ENCODE data around the gene RAB6D.
"Not testable (repeated sequence)": the region's sequence is repeated elsewhere in the genome, so short reads cannot be mapped to it uniquely, and the experiment has no call there.

The RAB6D gene

DNA sequence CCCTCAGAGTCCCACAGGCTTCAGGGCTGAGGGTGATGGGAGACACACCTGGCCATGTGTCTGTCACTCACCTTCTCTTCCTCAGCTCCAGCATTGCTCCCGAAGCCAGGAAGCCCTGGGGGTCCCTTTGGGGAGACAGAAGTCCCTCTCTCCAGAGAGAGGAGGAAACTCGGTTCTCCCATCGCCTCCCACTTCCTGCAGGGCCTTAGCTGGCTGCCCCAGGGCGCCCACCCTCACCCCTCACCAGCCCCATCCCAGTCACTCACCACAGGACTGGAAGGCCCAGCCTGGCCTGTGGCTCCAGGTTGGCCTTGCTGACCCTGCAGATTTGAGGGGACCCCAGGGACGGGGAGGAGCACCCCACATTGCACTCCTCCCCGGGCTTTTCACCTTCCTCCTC lies 2.7 kb upstream of the RAB6D start:
- no peak for ATAC-seq
- TF ChIP-seq ISL1 (CRISPR knock-in tag; IDR thresholded peaks at IDR 0.05) = no peak
- TF ChIP-seq, protein P1, sequence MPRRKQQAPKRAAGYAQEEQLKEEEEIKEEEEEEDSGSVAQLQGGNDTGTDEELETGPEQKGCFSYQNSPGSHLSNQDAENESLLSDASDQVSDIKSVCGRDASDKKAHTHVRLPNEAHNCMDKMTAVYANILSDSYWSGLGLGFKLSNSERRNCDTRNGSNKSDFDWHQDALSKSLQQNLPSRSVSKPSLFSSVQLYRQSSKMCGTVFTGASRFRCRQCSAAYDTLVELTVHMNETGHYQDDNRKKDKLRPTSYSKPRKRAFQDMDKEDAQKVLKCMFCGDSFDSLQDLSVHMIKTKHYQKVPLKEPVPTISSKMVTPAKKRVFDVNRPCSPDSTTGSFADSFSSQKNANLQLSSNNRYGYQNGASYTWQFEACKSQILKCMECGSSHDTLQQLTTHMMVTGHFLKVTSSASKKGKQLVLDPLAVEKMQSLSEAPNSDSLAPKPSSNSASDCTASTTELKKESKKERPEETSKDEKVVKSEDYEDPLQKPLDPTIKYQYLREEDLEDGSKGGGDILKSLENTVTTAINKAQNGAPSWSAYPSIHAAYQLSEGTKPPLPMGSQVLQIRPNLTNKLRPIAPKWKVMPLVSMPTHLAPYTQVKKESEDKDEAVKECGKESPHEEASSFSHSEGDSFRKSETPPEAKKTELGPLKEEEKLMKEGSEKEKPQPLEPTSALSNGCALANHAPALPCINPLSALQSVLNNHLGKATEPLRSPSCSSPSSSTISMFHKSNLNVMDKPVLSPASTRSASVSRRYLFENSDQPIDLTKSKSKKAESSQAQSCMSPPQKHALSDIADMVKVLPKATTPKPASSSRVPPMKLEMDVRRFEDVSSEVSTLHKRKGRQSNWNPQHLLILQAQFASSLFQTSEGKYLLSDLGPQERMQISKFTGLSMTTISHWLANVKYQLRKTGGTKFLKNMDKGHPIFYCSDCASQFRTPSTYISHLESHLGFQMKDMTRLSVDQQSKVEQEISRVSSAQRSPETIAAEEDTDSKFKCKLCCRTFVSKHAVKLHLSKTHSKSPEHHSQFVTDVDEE (CRISPR knock-in tag; IDR thresholded peaks at IDR 0.05) = no peak
- no peak for TF ChIP-seq TCF4 (CRISPR knock-in tag; IDR thresholded peaks at IDR 0.05; ENCODE audit: borderline replicate concordance)
- no peak for TF ChIP-seq ZNF8 (CRISPR knock-in tag; IDR thresholded peaks at IDR 0.05)
- TF ChIP-seq ARNTL (CRISPR knock-in tag; IDR thresholded peaks at IDR 0.05; ENCODE audit: borderline replicate concordance, low read depth) = no peak
- no peak for TF ChIP-seq OSR1 (CRISPR knock-in tag; IDR thresholded peaks at IDR 0.05)
- no peak for TF ChIP-seq SNAI2 (CRISPR knock-in tag; IDR thresholded peaks at IDR 0.05)
- TF ChIP-seq ZNF565 (CRISPR knock-in tag; conservative IDR thresholded peaks at IDR 0.05; ENCODE audit: low read depth) = no peak
- no peak for TF ChIP-seq ESRRG (CRISPR knock-in tag; IDR thresholded peaks at IDR 0.05)
- TF ChIP-seq, protein P2, sequence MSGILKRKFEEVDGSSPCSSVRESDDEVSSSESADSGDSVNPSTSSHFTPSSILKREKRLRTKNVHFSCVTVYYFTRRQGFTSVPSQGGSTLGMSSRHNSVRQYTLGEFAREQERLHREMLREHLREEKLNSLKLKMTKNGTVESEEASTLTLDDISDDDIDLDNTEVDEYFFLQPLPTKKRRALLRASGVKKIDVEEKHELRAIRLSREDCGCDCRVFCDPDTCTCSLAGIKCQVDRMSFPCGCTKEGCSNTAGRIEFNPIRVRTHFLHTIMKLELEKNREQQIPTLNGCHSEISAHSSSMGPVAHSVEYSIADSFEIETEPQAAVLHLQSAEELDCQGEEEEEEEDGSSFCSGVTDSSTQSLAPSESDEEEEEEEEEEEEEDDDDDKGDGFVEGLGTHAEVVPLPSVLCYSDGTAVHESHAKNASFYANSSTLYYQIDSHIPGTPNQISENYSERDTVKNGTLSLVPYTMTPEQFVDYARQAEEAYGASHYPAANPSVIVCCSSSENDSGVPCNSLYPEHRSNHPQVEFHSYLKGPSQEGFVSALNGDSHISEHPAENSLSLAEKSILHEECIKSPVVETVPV (CRISPR knock-in tag; IDR thresholded peaks at IDR 0.05) = no peak
- TF ChIP-seq ZNF70 (CRISPR knock-in tag; IDR thresholded peaks at IDR 0.05) = no peak
- no peak for TF ChIP-seq ZFP30 (CRISPR knock-in tag; IDR thresholded peaks at IDR 0.05)
- TF ChIP-seq, protein P3, sequence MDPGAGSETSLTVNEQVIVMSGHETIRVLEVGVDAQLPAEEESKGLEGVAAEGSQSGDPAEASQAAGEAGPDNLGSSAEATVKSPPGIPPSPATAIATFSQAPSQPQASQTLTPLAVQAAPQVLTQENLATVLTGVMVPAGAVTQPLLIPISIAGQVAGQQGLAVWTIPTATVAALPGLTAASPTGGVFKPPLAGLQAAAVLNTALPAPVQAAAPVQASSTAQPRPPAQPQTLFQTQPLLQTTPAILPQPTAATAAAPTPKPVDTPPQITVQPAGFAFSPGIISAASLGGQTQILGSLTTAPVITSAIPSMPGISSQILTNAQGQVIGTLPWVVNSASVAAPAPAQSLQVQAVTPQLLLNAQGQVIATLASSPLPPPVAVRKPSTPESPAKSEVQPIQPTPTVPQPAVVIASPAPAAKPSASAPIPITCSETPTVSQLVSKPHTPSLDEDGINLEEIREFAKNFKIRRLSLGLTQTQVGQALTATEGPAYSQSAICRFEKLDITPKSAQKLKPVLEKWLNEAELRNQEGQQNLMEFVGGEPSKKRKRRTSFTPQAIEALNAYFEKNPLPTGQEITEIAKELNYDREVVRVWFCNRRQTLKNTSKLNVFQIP (CRISPR knock-in tag; IDR thresholded peaks at IDR 0.05; ENCODE audit: borderline replicate concordance, low read depth) = no peak
- TF ChIP-seq GLIS3 (CRISPR knock-in tag; IDR thresholded peaks at IDR 0.05) = no peak
- TF ChIP-seq, protein P4, sequence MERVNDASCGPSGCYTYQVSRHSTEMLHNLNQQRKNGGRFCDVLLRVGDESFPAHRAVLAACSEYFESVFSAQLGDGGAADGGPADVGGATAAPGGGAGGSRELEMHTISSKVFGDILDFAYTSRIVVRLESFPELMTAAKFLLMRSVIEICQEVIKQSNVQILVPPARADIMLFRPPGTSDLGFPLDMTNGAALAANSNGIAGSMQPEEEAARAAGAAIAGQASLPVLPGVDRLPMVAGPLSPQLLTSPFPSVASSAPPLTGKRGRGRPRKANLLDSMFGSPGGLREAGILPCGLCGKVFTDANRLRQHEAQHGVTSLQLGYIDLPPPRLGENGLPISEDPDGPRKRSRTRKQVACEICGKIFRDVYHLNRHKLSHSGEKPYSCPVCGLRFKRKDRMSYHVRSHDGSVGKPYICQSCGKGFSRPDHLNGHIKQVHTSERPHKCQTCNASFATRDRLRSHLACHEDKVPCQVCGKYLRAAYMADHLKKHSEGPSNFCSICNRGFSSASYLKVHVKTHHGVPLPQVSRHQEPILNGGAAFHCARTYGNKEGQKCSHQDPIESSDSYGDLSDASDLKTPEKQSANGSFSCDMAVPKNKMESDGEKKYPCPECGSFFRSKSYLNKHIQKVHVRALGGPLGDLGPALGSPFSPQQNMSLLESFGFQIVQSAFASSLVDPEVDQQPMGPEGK (CRISPR knock-in tag; IDR thresholded peaks at IDR 0.05; ENCODE audit: borderline replicate concordance) = no peak
- no peak for TF ChIP-seq RARB (CRISPR knock-in tag; IDR thresholded peaks at IDR 0.05)

DNA sequence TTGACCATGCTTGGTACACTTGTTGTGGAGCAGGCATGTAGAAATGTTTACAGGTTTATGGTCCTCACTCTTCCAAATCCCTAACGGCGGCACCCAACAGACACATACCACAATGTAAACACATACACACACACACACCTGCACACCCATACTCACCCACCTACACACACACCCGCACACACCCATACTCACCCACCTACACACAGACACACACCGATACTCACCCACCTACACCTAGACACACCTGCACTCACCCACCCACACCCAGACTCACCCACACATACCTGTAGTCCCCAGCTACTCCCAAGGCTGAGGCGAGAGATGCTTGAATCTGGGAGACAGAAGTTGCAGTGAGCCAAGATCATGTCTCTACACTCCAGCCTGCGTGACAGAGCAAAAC lies 1.5 kb upstream of the RAB6D start:
- TF ChIP-seq, protein P3 (CRISPR knock-in tag; IDR thresholded peaks at IDR 0.05; ENCODE audit: borderline replicate concordance, low read depth) = no peak
- TF ChIP-seq, protein P4 (CRISPR knock-in tag; IDR thresholded peaks at IDR 0.05; ENCODE audit: borderline replicate concordance) = no peak
- TF ChIP-seq ZNF565 (CRISPR knock-in tag; conservative IDR thresholded peaks at IDR 0.05; ENCODE audit: low read depth) (no peak), GLIS3 (CRISPR knock-in tag; IDR thresholded peaks at IDR 0.05) (no peak), ISL1 (CRISPR knock-in tag; IDR thresholded peaks at IDR 0.05) (no peak), BACH2 (CRISPR knock-in tag; IDR thresholded peaks at IDR 0.05; ENCODE audit: borderline replicate concordance) (no peak), ZC3H10 (CRISPR knock-in tag; IDR thresholded peaks at IDR 0.05) (no peak), ZFP30 (CRISPR knock-in tag; IDR thresholded peaks at IDR 0.05) (no peak)
- no peak for ATAC-seq

DNA sequence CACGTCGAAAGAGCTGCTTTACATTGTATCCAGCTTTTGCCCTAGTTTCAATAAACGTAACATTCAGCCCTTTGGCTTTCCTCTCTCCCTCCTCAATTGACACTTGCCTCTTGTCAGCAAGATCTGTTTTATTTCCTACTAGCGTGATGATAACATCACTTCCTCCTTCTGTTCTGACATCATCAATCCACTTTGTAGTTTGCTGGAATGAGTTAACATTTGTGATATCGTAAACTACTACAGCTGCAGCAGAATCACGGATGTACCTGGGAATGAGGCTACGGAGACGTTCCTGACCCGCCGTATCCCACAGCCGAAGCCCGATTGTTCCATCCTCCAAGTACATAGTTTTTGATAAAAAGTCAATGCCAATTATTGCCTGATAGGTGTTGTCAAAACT lies 755 bp downstream of the RAB6D start:
- ATAC-seq = peak; percentile 41

DNA sequence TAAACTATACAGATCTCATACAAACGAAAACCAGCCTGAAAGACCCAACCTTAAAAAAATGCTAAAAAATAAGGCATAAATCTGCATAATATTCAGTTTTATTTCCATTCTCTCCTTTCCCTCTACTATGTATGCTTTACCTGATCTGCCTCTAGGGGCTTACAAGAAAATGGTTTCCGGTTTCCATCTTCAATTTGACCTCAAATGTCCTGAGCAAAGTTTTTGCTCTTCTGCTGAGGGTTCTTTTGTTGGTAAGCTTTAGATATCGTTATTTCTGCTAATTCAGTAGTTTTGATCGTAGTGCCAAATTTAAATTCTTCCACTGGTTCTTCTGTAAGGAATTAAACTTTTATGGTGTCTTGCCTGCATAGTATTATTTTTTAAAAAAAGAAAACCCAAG lies 2.2 kb downstream of the RAB6D start:
- not testable (repeated sequence) for ATAC-seq

DNA sequence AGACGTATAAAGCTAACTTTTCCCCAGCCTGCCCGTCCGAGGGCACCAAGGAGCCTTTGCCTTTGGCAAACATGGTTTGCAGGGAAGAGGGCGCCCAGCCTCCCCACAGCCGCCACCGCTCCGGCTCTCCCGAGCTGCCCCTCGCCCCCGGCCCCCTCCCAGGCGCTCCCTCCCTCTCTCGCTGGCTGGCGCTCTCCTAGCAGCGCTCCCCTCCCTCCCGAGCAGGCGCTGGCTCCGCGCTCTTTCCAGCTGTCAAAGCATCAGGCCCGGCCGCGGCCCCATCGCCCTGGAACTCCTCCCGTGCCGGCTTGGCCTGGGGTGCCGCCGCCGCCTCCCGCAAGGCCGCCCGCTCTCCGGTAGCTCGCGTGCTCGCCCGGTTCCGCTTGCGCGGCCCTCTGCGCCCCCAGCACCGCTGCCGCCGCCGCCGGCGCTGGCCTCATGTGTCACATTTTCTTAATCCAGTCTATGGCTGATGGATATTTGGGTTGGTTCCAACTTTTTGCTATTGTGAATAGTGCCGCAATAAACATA lies 10.7 kb downstream of the RAB6D start:
- not testable (repeated sequence) for ATAC-seq

Measured in SK-N-SH treated with all-trans-retinoic acid at 6 μM for 48 hours (cell line).